OCI-LY7 (cell line): ENCODE measurements around the gene C8G.

Experiments
- CTCF ChIP-seq: fragments of 200-600 bp; sonication (generic); conservative IDR thresholded peaks from 2 replicates; pipeline ENCODE4 v1.5.1; 2014; ENCODE audit warnings: mild to moderate bottlenecking, antibody characterized with exemption, low read length, moderate library complexity, mixed read lengths
- EZH2phosphoT487 ChIP-seq: fragments of 200-600 bp; sonication (generic); IDR thresholded peaks from 2 replicates; pipeline ENCODE4 v1.6.1; 2018; ENCODE audit warnings: low read depth, borderline replicate concordance, mild to moderate bottlenecking, mixed run types, antibody characterized with exemption, low read length, moderate library complexity, mixed read lengths

- TF ChIP-seq CTCF (no peak), EZH2phosphoT487 (no peak)
Measured at GRCh38 chr9:136945333-136946227, 537 bp downstream of the C8G start.
